HG03460 (cell line): Measurements from ENCODE around the gene OR4F6.

Experiments
- ATAC-seq: cut with Tn5 transposase; IDR thresholded peaks from one replicate; pipeline ENCODE4 v1.9.1; 2021; ENCODE audit not compliant: unreplicated experiment

The OR4F6 gene

GRCh38 chr15:101804375-101804774 lies 1.1 kb downstream of the OR4F6 start:
- no peak for ATAC-seq

- no peak for ATAC-seq
These were observed 1.6 kb downstream of the OR4F6 start for GRCh38 chr15:101804941-101805340.

- ATAC-seq, result no peak
These were observed 2.5 kb downstream of the OR4F6 start for GRCh38 chr15:101805605-101806345.

GRCh38 chr15:101807345-101807945 lies 4.1 kb downstream of the OR4F6 start:
- ATAC-seq, result no peak

GRCh38 chr15:101808201-101808600 lies 4.9 kb downstream of the OR4F6 start:
- no peak for ATAC-seq

GRCh38 chr15:101810456-101810855 lies 7.1 kb downstream of the OR4F6 start:
- ATAC-seq, result no peak

- ATAC-seq, result no peak
These were observed 7.6 kb downstream of the OR4F6 start for GRCh38 chr15:101810876-101811275.

GRCh38 chr15:101811902-101812301 lies 8.6 kb downstream of the OR4F6 start, which contains the start of gene OR4F15:
TSS of gene OR4F15 (plus strand) at chr15:101812202. CDS start at chr15:101818187, 5,985 bp downstream.
- no peak for ATAC-seq

GRCh38 chr15:101813803-101814534 lies 10.7 kb downstream of the OR4F6 start:
- no peak for ATAC-seq

- ATAC-seq, result no peak
These were observed 17.5 kb downstream of the OR4F6 start for GRCh38 chr15:101820781-101821180.

- no peak for ATAC-seq
These were observed 23.9 kb downstream of the OR4F6 start for GRCh38 chr15:101827257-101827656.

GRCh38 chr15:101828774-101829173 lies 25.5 kb downstream of the OR4F6 start:
- no peak for ATAC-seq

- no peak for ATAC-seq
These were observed 38.3 kb downstream of the OR4F6 start for GRCh38 chr15:101841656-101842055.

- ATAC-seq, result no peak
These were observed 41.6 kb downstream of the OR4F6 start for GRCh38 chr15:101844916-101845315.

GRCh38 chr15:101852356-101852755 lies 49.0 kb downstream of the OR4F6 start:
- no peak for ATAC-seq
